SU-DHL-6 (cell line): Measurements from ENCODE around the gene ZHX3.

Experiments used
- H2AFZ ChIP-seq: fragments of 200-600 bp; sonication (generic); 2 replicates; pipeline ENCODE4 v1.6.1; 2014; ENCODE audit warnings: low read depth, mild to moderate bottlenecking, moderate library complexity, mixed read lengths, antibody characterized with exemption, low read length; ENCODE audit not compliant: severe bottlenecking
- H3F3A ChIP-seq: fragments of 200-600 bp; shearing (Covaris generic); 2 replicates; pipeline ENCODE4 v1.6.0; 2016; ENCODE audit warnings: antibody characterized with exemption, mild to moderate bottlenecking; ENCODE audit not compliant: insufficient read depth
- H3K27ac ChIP-seq: fragments of 200-600 bp; sonication (generic); 2 replicates; pipeline ENCODE4 v1.5.1; 2016; ENCODE audit warnings: low read depth, mild to moderate bottlenecking, low read length, moderate library complexity, mixed read lengths
- H3K27me3 ChIP-seq: fragments of 200-600 bp; sonication (generic), shearing (Covaris generic); 2 replicates; pipeline ENCODE4 v1.6.0; 2014; ENCODE audit warnings: mild to moderate bottlenecking, low read length
- H3K36me3 ChIP-seq: fragments of 200-600 bp; sonication (generic); 2 replicates; pipeline ENCODE4 v1.6.1; 2014; ENCODE audit warnings: mild to moderate bottlenecking, low read length, mixed read lengths
- H3K4me2 ChIP-seq: fragments of 300-600, 200-600 bp; shearing (Covaris generic), sonication (generic); 2 replicates; pipeline ENCODE4 v1.6.0; 2014; ENCODE audit warnings: low read length, low read depth, mild to moderate bottlenecking; ENCODE audit not compliant: poor library complexity, severe bottlenecking
- H3K4me3 ChIP-seq: fragments of 200-600 bp; sonication (generic); 2 replicates; pipeline ENCODE4 v1.5.1; 2014; ENCODE audit warnings: antibody characterized with exemption, low read length, mild to moderate bottlenecking, mixed read lengths; ENCODE audit not compliant: insufficient read depth, poor library complexity, severe bottlenecking
- H3K79me2 ChIP-seq: fragments of 200-600 bp; sonication (generic); 2 replicates; pipeline ENCODE4 v1.6.1; 2014; ENCODE audit warnings: mild to moderate bottlenecking, low read length, moderate library complexity; ENCODE audit not compliant: insufficient read depth
- H3K9ac ChIP-seq: fragments of 200-600 bp; sonication (generic); 2 replicates; pipeline ENCODE4 v1.7.0; 2014; ENCODE audit warnings: mild to moderate bottlenecking, low read length
- H3K9me2 ChIP-seq: fragments of 200-600 bp; sonication (generic); replicated peaks from 2 replicates; pipeline ENCODE4 v1.6.1; 2014; ENCODE audit warnings: low read length; ENCODE audit not compliant: insufficient read depth
- H3K9me3 ChIP-seq: fragments of 200-600 bp; sonication (generic); 2 replicates; pipeline ENCODE4 v1.6.1; 2014; ENCODE audit warnings: low read length, mixed read lengths; ENCODE audit not compliant: insufficient read depth
- H4K20me1 ChIP-seq: fragments of 200-600 bp; sonication (generic); 2 replicates; pipeline ENCODE4 v1.6.1; 2014; ENCODE audit warnings: low read depth, mild to moderate bottlenecking, antibody characterized with exemption, low read length, moderate library complexity, mixed read lengths
- EZH2phosphoT487 ChIP-seq: fragments of 200-600 bp; sonication (generic), shearing (Covaris generic); conservative IDR thresholded peaks from 2 replicates; pipeline ENCODE4 v1.6.1; 2018; ENCODE audit warnings: mild to moderate bottlenecking, antibody characterized with exemption, low read length, moderate library complexity, mixed read lengths
- TF ChIP-seq, protein P1 (sequence below): fragments of 200-600 bp; sonication (generic); IDR thresholded peaks from one replicate; pipeline ENCODE4 v1.5.1; 2017; ENCODE audit warnings: antibody characterized with exemption, mild to moderate bottlenecking, low read length, moderate library complexity; ENCODE audit not compliant: insufficient read depth, poor library complexity, severe bottlenecking

The ZHX3 gene

DNA sequence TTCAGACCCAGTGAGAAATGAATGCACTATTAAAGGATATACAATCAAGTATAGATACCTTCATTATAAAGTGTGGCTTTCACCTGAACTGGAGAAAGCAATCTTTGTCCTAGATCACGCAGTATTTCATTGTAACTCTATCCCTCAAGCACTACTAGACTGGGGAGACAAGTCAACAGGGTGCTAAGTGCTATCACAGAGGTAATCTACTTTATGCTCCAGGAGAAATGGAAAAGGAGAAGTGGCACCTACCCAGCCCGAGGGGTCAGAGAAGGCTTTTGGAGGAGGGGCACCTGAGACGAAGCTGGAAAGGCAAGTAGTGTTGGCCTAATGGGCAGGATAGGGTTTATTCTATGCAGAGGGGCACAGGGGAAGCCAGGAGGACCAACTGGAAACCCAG lies 17.1 kb downstream of the ZHX3 start:
- Histone ChIP-seq H3K9ac (no peak overlapping the region), H3K4me3 (no peak overlapping the region), H3F3A (no peaks in the 10 kb centered on the region), H3K27me3 (no peaks in the 10 kb centered on the region), H3K9me2 (no peaks in the 10 kb centered on the region), H2AFZ (no peak overlapping the region), H4K20me1 (no peaks in the 10 kb centered on the region), H3K79me2 (peaks cover 8% of the 10 kb centered on the region; the same call in 1 of the 2 replicates), H3K36me3 (no peaks in the 10 kb centered on the region), H3K4me2 (no peak overlapping the region), H3K27ac (no peak overlapping the region), H3K9me3 (no peaks in the 10 kb centered on the region)
- TF ChIP-seq, protein P1, sequence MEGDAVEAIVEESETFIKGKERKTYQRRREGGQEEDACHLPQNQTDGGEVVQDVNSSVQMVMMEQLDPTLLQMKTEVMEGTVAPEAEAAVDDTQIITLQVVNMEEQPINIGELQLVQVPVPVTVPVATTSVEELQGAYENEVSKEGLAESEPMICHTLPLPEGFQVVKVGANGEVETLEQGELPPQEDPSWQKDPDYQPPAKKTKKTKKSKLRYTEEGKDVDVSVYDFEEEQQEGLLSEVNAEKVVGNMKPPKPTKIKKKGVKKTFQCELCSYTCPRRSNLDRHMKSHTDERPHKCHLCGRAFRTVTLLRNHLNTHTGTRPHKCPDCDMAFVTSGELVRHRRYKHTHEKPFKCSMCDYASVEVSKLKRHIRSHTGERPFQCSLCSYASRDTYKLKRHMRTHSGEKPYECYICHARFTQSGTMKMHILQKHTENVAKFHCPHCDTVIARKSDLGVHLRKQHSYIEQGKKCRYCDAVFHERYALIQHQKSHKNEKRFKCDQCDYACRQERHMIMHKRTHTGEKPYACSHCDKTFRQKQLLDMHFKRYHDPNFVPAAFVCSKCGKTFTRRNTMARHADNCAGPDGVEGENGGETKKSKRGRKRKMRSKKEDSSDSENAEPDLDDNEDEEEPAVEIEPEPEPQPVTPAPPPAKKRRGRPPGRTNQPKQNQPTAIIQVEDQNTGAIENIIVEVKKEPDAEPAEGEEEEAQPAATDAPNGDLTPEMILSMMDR: no peak
- TF ChIP-seq EZH2phosphoT487: no peak

DNA sequence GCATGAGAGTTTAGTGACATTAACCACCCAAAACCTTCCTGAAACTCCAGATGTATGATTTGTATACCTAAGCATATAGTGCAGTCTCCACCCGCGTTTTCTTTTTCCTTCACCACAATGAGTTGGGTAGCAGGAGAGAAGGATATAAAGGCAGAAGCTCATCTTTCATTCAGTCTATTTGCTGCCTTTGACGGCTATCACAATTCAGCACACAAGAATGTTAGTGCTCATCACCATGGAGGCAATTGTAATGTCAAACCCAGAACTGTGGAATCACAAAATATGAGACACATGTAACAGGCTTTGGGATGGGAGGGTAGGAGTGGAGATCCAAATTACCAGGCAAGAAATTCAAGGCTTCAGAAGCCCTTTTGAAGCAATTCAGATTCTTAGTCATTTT lies 17.6 kb downstream of the ZHX3 start:
- H3K4me3 ChIP-seq: no peak overlapping the region
- H3K27me3 ChIP-seq: no peaks in the 10 kb centered on the region
- TF ChIP-seq, protein P1: no peak
- TF ChIP-seq EZH2phosphoT487: no peak
- no peak overlapping the region for H3K4me2 ChIP-seq
- H3K9me2 ChIP-seq: no peaks in the 10 kb centered on the region
- no peaks in the 10 kb centered on the region for H3K9me3 ChIP-seq
- no peaks in the 10 kb centered on the region for H3F3A ChIP-seq
- H3K9ac ChIP-seq: no peak overlapping the region
- peaks cover 3% of the 10 kb centered on the region; the same call in 1 of the 2 replicates for H3K79me2 ChIP-seq
- H3K27ac ChIP-seq: no peak overlapping the region
- H2AFZ ChIP-seq: no peak overlapping the region
- no peaks in the 10 kb centered on the region for H3K36me3 ChIP-seq
- no peaks in the 10 kb centered on the region for H4K20me1 ChIP-seq

DNA sequence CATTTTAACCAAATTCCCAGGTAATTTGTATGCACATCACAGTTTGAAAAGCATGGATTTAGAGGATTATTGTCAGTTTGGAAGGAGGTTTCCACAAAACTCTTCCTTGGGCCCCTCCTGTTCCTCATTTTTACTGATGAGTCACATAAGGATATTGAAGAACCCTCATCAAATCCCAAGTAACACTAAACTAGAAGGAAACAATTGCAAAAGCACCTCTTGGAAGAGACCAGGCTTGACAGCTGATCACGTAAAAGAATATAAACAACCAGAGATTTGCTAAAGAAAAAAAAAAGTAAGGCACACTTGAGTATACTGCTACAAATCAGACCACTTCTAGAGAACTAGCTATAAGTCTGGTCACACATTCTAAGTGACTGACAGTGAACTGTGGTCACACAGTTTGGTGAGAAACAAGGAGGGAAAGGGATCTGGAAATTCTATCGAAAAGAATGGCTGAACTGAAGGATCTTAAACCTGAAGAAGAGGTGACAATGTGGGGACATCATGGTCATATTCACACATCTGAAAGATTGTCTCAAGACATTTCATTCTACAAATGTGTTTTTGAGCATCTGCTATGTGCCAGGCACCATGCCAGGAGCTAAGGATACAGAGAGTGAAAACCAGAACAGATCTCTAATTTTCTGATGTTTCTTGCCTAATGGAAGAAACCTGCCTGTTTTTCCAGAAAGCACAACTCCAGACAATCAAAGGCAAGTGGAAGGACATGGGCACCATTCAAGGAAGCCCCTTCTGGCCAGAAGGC lies 24.1 kb downstream of the ZHX3 start:
- Histone ChIP-seq H3K9me3 (no peaks in the 10 kb centered on the region), H3K9ac (no peak overlapping the region), H3F3A (no peaks in the 10 kb centered on the region), H3K36me3 (no peaks in the 10 kb centered on the region), H3K79me2 (no peaks in the 10 kb centered on the region), H3K4me3 (no peak overlapping the region), H3K4me2 (no peak overlapping the region), H3K27ac (no peak overlapping the region), H4K20me1 (no peaks in the 10 kb centered on the region), H3K27me3 (no peaks in the 10 kb centered on the region), H3K9me2 (no peaks in the 10 kb centered on the region), H2AFZ (no peak overlapping the region)
- TF ChIP-seq, protein P1: no peak
- TF ChIP-seq EZH2phosphoT487: no peak
